ENCODE data around the gene CACNA1G.

The CACNA1G gene

DNA sequence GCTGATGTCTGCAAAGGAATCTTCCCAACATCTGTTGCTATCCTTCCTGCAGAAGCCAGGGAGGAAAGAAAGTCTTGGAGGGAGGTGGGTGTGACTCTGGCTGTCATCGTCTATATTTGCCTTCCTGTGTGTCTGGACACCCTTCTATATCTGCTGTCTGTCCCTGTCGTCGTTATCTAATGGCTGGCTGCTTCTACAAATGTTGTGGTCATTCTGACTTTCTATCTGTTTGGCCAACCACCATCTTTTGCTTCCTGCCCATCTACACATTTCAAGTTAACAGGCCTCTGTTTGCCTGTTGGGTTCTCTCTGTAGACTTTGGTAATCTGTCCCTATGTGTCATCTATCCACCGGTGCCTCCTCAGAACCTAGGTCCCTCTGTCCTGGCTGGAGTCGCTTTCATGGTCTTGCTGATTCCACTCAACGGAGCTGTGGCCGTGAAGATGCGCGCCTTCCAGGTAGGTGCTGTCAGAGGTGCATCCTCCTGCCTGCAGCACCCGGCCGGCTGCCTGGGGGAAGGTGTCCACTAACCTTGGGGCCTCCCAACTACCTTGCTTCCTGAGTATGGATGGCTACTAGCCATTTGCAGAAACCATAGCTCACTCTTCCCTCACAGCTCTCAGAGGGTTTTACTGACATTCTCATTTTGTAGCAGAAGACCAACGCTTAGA lies 104.4 kb downstream of the CACNA1G start:
- peaks cover 13% of the 10 kb centered on the region for H3K27me3 Mint-ChIP-seq (ENCODE audit: low read depth)

DNA sequence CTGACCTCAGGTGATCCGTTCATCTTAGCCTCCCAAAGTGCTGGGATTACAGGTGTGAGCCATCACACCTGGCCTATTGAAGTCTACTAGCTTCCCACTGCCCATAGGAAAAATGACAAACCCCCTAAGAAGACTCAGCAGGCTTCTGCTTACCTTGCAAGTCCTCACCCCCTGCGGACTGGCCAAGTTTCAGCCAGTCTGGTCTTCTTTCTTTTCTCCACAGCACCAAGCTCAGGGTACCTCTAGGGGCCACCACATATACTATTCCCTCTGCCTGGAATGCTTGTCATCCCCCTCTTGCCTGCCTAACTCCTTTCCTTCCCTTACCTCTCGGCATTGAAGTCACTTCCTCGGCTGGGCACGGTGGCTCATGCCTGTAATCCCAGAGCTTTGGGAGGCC lies 105.3 kb downstream of the CACNA1G start:
- Mint-ChIP-seq H3K27me3 (ENCODE audit: low read depth) (peaks cover 13% of the 10 kb centered on the region), H3K36me3 (ENCODE audit: low read depth) (no peaks in the 10 kb centered on the region), H3K4me1 (peaks cover 13% of the 10 kb centered on the region), H3K27ac (no peak overlapping the region), H3K4me3 (no peak overlapping the region), H3K9me3 (no peaks in the 10 kb centered on the region)
- TF ChIP-seq, protein P1, sequence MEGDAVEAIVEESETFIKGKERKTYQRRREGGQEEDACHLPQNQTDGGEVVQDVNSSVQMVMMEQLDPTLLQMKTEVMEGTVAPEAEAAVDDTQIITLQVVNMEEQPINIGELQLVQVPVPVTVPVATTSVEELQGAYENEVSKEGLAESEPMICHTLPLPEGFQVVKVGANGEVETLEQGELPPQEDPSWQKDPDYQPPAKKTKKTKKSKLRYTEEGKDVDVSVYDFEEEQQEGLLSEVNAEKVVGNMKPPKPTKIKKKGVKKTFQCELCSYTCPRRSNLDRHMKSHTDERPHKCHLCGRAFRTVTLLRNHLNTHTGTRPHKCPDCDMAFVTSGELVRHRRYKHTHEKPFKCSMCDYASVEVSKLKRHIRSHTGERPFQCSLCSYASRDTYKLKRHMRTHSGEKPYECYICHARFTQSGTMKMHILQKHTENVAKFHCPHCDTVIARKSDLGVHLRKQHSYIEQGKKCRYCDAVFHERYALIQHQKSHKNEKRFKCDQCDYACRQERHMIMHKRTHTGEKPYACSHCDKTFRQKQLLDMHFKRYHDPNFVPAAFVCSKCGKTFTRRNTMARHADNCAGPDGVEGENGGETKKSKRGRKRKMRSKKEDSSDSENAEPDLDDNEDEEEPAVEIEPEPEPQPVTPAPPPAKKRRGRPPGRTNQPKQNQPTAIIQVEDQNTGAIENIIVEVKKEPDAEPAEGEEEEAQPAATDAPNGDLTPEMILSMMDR (IDR thresholded peaks at IDR 0.05; ENCODE audit: unreplicated experiment in 3 of 3), result no peak

More for the DNA sequence above, 104.4 kb downstream of the CACNA1G start:
- TF ChIP-seq, protein P1 (IDR thresholded peaks at IDR 0.05; ENCODE audit: unreplicated experiment in 3 of 3), result no peak
- Mint-ChIP-seq H3K36me3 (ENCODE audit: low read depth) (no peaks in the 10 kb centered on the region), H3K9me3 (no peaks in the 10 kb centered on the region), H3K4me3 (no peak overlapping the region), H3K4me1 (peaks cover 20% of the 10 kb centered on the region), H3K27ac (no peak overlapping the region)

DNA sequence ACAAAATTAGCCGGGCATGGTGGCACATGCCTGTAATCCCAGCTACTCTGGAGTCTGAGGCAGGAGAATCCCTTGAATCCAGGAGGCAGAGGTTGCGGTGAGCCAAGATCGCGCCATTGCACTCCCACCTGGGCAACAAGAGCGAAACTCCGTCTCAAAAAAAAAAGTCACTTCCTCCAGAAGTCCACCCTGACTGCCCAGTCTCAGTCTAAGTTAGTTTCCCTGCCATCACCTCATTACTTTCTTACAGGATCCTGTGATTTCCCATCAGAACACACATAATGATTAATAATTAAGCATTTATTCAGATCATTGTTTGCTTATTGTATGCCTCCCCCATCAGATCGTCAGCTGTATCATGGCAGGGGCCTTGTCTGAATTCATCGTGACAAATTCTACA lies 105.8 kb downstream of the CACNA1G start:
- Mint-ChIP-seq H3K9me3 (no peaks in the 10 kb centered on the region), H3K27ac (no peak overlapping the region), H3K27me3 (ENCODE audit: low read depth) (peaks cover 13% of the 10 kb centered on the region), H3K4me3 (no peak overlapping the region), H3K4me1 (peaks cover 8% of the 10 kb centered on the region), H3K36me3 (ENCODE audit: low read depth) (no peaks in the 10 kb centered on the region)
- TF ChIP-seq, protein P1 (IDR thresholded peaks at IDR 0.05; ENCODE audit: unreplicated experiment in 3 of 3), result no peak

DNA sequence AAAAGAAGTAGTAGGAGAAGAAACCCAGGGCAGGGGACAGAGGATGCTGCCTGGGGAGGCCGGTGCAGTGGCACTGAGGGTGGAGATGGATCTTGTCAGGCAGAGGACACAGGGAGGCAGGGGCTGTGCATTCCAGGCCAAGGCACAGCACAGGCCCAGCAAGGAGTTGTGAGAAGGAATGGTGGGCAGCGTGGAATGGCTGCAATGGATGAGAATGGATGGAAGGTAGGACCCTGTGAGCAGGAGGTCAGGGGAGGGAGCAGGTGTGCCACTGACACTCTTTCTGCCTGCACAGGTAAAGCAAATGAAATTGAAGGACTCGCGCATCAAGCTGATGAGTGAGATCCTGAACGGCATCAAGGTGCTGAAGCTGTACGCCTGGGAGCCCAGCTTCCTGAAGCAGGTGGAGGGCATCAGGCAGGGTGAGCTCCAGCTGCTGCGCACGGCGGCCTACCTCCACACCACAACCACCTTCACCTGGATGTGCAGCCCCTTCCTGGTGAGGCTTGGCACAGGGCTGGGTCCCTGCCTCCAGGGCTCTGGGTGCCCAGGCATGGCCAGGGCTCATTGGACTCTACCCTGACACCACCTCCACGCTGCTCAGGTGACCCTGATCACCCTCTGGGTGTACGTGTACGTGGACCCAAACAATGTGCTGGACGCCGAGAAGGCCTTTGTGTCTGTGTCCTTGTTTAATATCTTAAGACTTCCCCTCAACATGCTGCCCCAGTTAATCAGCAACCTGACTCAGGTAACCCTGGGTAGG lies 106.9 kb downstream of the CACNA1G start:
- TF ChIP-seq, protein P1 (IDR thresholded peaks at IDR 0.05; ENCODE audit: unreplicated experiment in 3 of 3), result no peak
- Mint-ChIP-seq H3K4me3 (no peak overlapping the region), H3K27ac (peak overlapping the region in 1 of 3 experiments; percentile 56), H3K27me3 (ENCODE audit: low read depth) (peaks cover 4% of the 10 kb centered on the region), H3K4me1 (no peaks in the 10 kb centered on the region), H3K36me3 (ENCODE audit: low read depth) (no peaks in the 10 kb centered on the region), H3K9me3 (no peaks in the 10 kb centered on the region)

DNA sequence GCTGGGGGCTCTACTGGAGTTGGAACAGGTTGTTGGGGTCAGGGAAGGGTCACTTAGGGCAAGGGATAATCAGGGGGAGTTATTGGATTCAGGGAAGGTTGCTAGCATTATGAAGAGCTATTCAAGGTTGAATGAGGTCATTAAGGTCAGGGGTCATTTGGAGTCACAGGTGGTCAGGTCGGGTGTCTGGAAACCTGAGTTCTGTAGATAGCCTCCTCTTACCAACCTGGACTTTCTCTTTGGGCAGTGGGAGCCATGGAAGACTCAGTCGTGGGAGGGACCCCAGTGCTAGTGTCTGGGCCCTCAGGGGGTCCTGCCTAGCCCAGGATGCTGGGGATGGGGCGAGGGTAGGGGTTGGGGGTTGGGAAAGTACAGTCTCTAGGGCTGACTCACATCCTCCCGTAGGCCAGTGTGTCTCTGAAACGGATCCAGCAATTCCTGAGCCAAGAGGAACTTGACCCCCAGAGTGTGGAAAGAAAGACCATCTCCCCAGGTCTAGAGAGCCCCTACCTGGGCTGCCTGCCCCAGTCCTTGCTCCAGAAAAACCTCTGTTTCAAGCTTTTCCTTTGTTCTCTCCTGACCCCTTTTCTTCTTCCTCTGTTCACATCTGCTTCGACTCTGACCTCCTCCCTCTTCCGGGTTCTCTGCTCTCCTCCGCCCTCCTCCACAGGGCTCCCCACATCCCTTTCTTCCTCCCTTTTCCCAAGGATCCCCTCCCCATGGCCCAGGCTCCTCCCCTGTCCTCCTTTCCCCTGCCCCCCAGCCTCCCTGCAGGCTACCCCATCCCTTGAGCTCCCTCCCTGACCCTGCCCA lies 107.7 kb downstream of the CACNA1G start:
- peaks cover 4% of the 10 kb centered on the region for H3K27me3 Mint-ChIP-seq (ENCODE audit: low read depth)
- no peaks in the 10 kb centered on the region for H3K9me3 Mint-ChIP-seq
- H3K27ac Mint-ChIP-seq, result peak overlapping the region in 2 of 3 experiments; percentile 27 to 56
- TF ChIP-seq, protein P1 (IDR thresholded peaks at IDR 0.05; ENCODE audit: unreplicated experiment in 3 of 3), result no peak
- no peaks in the 10 kb centered on the region for H3K36me3 Mint-ChIP-seq (ENCODE audit: low read depth)
- no peaks in the 10 kb centered on the region for H3K4me1 Mint-ChIP-seq
- no peak overlapping the region for H3K4me3 Mint-ChIP-seq

Data from nephron (organoid).